NCI-H748 (cell line): ENCODE data around the gene SNX33.
"Not testable (repeated sequence)": the region's sequence is repeated elsewhere in the genome, so short reads cannot be mapped to it uniquely, and the experiment has no call there.

Source experiments
- DNase-seq: peaks from one replicate; lab custom pipeline; 2025; ENCODE audit not compliant: unreplicated experiment; lab: John Stamatoyannopoulos, UW

Gene SNX33

DNA sequence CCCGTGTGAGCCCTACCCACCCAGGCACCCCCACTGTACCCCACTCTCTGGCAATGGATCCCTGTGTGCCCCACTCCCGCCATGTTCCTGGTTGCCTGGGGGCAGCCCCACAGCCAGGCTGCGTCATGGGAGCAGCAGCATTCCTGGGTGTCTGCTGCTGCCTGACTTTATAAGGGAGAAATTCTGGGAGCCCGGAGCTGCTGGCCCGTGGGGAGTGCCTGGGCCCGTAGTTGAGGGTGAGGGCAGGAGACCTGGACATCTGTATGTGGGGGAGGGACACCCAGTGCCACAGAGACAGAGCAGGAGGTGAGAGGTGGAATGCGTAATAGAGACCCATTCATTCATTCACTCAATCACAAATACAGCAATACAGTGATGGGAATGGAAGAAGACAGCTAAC, 49.8 kb downstream of the SNX33 start:
- DNase-seq: no peak

DNA sequence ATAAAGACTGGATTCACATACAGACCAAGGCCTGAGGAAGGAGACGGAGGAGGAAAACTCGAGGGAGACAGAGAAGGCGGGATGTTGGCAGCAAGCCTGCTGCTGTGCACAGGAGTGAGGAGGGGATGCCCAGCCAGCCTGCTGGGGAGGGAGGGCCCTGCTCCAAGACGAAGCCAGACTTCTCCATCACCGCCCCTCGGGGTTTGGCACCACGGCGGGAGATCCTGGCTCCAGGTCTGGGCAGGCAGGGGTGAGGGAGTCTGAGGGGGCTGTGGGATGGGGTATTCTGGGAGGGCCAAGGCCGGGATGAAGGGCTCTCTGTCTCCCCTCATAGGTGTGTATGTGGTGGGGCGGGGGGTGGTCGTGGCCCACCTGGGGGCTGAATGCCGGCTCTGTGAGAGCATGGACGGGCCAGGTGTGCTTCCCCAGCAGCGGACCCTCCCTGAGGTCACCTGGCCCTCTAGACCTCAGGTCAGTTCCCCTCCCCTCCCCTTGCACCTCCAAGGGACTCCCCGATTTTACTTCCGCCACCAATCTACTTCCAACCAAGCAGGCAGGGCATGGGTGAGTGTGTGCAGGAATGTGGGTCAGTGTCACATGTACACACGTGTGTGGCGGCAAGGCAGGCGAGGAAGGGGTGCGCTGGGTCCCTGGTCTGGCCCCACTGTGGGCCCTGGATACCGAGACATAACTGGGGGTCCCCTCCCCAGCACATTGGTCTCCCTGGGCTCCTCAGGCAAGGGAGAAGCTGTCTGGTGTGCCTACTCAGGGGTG, 50.4 kb downstream of the SNX33 start:
- not testable (repeated sequence) for DNase-seq

DNA sequence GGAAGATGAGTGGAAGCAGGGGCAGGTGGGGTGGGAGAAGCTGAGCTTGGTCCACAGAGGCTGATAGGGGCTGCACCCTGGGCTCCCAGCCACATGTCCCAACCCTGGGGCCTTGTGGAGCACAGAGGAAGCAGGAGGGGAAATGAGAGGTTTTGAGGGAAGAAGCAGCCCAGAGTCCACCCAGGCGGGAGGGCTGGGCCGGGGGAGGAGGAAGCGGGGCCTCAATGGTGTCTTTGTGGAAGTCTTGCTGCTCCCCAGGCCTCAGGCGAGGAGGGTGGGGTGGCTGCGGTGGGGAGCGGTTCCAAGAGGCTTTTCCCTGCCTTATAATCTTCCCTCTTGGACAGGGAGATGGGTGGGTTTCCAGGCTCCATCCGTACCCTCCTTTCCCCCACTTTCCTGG, 51.8 kb downstream of the SNX33 start:
- not testable (repeated sequence) for DNase-seq

DNA sequence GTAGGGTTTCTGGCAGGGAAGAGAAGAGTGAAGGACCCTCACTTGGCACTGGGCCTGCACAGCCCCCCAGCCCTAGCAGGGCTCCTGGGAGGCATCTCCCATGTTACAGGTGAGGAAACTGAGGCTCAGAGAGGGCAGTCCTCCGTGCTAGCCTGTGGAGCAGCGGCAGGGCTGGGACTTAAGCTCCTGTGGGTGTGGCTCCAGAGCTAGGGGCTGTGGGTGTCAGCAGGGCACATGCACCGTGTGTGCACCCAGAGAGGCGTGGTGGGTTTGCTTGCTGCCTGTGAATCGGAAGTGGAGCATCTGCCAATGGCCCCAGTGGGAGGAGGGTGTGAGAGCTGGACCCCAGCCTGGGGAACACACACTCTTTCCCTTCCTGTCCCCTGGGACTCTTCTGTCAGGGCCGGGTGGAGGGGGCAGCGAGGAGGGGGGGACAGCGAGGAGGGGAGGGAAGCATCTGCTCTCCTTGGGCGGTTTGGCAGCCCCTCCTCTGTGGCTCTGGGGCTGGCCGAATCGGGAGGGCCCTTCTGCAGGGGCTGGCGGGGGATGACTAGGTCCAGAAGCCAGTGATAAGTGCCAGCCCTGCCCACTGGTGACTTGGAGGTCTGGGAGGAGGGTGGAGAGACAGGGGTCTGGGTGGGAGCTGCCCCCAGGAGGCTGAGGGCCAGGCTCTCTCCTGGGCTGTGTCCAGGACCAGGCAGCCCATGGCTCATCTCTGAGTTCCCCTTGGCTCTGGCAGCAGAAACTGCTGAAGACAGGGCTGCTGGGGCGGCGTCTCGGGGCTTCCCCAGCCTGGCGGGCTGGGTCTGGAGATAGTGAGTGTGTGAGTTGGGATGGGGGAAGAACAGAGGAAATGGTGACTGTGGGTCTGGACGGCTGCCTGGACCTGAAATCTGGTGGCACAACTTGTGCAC, 52.5 kb downstream of the SNX33 start:
- not testable (repeated sequence) for DNase-seq

DNA sequence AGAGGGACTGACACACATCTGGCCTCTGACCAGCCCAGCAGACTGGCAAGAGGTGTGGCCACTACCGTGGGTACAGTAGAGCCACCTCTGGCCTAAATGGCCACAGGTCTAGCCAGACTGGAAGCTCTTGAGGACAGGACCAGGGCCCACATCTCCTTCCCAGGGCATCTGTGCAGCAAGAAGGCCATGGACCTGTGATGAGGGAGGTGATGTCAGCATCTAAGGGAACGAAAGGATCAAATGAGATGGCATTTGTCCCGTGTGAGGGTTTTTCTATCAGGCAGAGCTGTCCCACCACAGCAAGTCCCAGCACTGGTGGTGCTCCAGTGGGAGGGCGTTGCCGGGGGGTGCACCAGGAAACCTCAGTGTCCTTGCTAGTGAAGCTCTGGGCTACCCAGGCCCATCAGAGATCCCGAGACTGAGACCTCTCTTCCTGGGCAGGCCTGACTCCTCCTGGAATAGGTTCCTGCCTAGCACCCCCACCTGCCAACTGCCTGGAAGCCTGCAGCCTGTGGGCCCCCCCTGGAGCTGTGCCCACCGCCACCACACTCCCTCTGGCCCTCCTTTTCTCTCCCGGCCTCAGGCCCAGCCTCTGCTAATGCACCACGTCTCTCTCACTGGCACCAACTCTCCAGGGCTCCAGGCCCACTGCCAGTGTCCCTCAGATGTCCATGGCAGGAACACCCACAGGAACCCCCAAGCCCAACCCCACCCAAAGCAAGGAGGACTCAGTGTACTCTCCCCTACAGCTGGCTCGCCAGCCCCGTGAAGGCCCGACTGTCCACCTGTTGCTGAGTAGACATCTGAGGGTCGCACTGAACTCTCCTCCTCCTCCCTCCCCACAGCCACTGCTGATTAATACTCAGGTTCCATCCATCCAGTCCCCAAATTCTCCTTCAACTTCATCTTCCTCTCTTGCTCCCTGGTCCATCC, 53.6 kb downstream of the SNX33 start:
- not testable (repeated sequence) for DNase-seq

DNA sequence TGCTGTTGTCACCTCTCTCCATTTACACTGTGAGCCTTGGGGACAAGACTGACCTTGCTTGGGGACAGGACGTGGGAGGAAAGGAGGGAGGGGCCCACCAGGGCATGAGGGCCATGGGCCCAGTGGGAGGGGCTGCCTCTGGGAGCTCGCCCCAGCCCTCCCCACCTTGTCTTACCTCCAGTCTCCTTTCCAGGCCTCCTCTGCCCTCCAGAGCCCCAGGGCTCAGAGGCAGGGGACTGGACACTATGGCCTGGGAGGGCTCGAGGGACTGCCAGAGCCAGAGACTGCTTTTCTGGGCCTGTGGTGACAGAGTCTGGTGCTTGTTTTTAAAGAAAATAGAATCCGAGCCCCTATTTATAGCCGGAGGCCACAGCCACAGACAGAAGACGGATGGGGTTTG, 54.7 kb downstream of the SNX33 start:
- DNase-seq: no peak

DNA sequence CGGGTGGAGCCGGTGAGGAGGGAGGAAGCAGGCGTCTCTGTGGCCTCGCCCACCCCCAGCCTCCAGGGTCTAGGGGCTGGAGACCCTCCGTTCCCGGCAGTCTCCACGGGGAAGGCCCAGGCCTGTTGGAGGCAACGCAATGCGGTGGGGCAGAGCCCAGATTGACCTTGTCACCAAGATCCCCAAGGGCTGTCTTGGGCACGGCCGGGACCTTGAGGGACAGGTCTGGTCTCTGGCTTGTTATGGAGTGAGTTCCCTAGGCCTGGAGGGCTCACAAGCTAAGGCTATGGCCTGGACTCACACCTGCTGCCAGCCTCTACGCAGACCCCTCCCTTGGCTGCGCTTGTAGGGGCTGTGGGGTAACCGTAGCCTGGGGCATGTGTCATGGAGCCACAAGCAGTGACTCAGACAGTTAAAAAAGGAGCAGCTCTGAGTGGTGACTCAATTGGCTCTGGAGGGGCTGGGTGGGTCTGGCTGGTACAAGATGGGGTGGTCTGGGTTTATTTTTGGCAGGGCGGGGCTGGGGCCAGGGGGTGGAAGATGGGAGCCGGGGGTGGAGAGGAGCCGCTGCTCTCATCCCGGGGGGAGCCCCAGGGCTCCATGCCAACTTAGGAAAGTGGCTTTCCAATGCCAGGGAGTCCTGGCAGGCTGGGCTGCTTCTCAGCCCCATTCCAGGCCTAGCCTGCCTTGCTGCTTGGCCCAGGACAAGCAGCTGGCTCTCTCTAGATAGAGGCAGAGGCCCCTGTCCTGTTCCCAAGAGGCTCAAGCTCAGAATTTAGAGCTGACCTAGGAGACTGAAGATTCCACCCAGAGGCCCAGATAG, 55.9 kb downstream of the SNX33 start:
- DNase-seq: not testable (repeated sequence)

DNA sequence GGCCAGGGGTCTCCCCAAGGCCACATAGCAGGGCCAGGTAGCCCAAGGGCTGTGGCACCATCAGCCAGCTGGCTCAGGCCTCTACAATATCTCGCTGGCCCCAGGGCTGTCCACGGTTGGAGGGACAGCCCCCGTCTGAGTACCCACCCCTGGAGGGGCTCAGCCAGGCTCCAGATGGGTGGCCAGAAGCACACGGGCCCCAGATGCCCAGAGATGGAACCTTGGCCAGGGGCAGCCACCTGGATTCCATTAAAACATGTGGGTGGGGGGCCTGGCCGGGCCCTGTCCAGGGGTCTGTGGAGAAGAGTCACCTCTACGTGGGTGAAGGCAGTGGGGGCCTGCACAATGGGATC, 56.5 kb downstream of the SNX33 start:
- no peak for DNase-seq

DNA sequence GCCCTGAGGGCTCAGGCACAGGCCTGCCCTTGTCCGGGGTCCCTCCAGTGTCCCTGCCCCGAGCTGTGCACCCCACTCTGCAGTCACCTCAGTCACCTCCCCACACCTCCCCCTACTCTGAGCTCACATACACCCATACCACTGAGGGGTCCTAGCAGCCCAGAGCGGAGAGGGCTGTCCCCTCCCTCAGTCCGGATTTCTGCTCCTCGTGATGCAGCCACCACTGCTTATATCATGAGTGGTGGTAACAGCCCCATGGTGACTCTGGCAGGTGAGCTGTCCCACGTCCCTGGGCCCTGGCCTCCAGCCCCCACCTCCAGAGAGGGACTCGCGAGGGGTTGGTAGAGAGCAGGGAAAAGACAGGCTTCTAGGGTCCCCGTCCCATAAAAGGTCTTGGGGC, 56.9 kb downstream of the SNX33 start:
- DNase-seq: no peak

DNA sequence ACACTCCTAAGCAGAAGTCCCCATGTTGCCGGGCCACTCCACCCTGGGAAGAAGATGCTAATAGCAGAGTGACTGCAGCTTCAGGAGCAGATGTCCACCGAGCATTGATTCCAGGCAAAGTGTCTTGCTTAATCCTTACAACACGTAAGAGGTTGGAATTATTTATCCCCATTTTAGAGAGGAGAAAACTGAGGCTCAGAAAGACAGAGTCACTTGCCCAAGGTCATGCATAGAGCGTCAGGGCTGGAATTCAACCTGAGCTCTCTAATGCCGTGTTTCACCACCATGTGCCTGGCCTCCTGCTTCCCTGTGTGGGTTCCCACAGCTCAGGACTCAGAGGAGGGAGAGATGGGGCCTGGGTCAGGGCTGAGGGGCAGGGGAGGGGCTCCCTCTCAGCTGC, 57.7 kb downstream of the SNX33 start:
- not testable (repeated sequence) for DNase-seq

DNA sequence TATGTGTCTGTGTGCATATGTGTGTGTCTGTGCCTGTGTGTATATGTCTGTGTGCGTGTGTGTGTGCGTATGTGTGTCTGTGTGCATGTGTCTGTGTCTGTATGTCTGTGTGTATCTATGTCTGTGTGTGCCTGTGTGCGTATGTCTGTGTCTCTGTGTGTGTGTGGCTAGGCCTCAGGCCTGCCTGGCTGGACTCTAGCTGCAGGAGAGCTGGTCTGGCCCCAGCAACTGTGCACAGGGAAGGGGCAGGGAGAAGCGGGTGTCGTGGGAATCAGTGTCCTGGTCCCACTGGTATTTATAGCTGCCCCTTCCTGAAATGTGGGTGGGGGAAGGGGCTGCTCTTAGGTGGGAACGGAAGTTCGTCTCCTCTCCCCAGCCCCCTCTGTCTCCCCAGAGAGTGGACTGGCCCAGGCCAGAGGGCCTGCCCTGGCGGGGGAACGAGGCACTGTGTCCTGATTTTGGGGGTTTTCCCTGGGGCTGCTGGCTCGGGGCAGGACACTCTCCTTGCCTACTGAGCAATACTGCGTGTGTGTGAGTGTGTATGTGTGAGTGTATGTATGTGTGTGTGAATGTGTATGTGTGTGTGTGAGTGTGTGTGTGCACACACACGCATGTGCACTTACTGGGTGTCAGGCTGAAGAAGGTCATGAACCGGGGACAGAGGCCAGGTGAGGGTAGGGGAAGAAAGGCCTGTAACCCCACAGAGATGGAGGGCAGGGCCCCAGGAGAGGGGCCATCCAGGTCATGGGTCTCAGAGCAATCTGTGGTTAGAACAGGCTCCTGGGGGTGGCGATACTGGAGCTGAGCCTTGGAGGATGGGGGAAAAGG, 58.4 kb downstream of the SNX33 start:
- DNase-seq: no peak

DNA sequence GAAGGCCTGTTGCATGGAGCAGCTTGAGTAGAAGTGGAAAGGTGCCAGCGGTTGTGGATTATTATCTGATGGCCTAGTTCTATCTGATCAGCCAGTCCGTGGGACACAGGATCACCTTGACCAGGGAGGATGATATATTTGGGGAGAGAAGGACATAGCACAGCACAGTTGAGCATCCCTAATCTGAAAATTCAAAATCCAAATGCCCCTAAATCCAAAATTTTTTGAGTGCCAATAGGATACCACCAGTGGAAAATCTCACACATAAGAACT, 58.9 kb downstream of the SNX33 start:
- DNase-seq: no peak

DNA sequence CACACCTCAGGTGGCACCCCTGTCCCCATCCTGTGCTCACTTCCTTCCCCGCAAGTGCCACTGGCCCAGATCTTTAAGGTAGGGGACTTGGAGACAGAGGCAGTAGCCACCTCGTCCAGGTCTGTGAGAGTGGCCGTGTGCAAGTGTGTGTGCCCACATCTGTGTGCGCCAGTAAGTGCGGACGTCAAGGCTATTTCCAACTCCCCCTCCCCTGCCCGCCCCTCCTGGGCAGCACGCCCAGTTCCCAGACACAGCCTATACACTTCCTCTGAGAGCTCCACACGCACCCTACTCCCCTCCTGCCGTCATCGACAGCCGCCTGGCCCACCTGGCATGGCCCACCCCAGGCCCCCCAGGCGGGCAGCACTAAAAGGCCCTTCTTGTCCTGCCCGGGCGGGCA, 61.7 kb downstream of the SNX33 start:
- not testable (repeated sequence) for DNase-seq

DNA sequence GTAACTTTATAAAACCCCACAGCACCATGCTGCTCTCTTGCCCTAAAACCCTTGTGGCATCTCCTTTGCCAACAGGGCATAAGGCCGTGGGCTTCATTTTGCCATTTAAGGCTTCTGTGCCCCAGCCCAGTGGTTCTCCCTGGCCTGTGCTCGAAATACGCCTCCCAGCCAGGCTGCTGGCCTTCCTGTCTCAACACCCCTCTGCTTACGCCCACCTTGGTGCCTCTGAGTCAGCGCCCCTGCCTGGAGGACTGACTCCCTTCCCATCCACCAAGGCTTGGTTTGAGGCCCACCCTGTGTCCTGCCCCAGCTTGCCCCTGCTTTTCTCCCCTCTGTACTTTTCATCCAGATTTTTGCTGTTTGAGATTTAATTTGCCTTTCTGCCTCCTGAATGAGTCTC, 63.2 kb downstream of the SNX33 start:
- not testable (repeated sequence) for DNase-seq

DNA sequence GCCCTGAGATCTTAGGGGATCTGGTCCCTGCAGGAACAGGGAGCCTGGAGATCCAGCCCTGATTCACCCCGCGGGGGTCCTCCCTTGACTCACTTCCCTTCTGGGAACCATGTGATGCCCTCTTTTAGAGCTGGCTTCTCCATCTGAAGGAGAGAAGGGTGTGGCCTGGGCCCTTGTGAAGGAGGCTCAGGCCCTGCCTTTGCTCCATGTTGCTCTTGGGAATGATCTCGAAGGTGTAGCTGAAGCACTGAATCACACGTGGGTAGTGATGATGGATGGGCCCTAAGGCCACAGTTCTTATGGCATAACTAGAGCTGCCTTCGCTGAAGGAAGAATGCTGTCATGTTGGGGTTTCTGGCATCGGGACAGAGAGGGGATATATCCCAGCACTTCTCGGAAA, 63.8 kb downstream of the SNX33 start:
- not testable (repeated sequence) for DNase-seq
